Stimulated activated CD8-positive, alpha-beta memory T cell treated with anti-CD3 and anti-CD28 coated beads, Interleukin-15, amount 100 ng/mL, for 48 hours (primary cell): Measurements from ENCODE around the gene KLHL17.

ENCODE experiments used
- DNase-seq, 2 donors: peaks; one replicate each; pipeline ENCODE4 v3.0.0-alpha.2; 2020; ENCODE audit warnings: low read depth in 2 of 2

KLHL17 gene

GRCh38 chr1:923131-923990 lies 37.0 kb upstream of the KLHL17 start, which contains the start of gene SAMD11:
Gene SAMD11 (plus strand): TSS chr1:923923. CDS start chr1:924432, 509 bp downstream.
- DNase-seq, result peak; percentile 25 to 44

DNA sequence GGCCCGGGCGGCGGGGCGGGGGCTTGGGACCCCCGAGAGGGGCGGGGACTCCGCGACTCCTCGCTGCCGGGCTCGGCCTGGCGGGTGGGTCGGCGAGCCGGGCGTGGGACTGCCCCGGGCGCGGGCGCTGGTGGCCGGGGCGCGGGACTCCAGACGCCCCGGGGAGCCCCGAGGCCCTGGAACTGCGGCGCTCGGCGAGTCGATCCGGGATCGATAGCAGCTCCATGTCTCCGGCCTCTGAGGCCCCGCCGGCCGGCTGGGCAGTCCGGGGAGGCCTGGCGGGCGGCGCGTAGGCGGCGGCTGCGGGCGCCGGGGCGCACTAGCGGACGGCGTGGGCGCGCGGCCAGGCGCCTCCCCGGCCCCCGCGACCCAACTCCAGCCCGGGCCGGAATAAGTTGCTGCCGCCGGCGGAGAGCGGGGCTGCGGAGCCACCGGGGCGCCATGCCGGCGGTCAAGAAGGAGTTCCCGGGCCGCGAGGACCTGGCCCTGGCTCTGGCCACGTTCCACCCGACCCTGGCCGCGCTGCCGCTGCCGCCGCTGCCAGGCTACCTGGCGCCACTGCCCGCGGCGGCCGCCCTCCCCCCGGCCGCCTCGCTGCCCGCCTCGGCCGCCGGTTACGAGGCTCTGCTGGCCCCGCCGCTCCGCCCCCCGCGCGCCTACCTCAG lies 36.3 kb upstream of the KLHL17 start:
- DNase-seq, result no peak

DNA sequence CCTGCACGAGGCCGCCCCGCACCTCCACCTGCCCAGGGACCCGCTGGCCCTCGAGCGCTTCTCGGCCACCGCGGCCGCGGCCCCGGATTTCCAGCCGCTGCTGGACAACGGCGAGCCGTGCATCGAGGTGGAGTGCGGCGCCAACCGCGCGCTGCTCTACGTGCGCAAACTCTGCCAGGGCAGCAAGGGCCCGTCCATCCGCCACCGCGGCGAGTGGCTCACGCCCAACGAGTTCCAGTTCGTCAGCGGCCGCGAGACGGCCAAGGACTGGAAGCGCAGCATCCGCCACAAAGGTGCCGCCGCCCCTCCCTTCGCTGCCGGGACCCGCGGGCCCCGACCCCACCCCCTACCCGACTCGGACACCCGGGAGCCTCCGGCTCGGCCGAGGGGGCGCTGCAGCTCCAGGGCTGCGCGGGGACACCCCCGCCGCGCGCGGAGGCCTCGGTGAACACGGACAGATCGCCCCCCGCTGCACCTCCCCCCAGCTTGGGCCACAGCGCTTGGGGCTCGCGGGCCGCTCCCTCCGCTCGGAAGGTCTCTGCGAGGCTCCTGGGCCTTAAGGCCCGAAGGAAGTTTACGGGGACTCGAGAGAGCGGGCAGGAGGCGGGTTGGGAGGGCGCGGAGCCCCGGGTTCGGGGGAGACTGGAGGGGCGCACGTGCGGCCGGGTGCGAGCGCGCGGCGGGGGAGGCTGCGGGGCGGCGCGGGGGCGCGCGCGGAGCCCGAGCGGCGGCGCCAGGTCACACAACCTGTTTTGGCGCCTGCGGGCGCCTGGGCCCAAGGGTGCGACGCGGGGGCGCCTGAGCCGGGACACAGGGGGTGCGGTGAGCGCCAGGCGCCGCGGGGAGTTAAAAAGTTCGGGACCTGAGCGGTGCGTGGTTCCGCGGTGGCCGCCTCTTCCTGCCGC lies 35.5 kb upstream of the KLHL17 start:
- no peak for DNase-seq

- DNase-seq, result no peak
Observed at GRCh38 chr1:925561-926421, 34.6 kb upstream of the KLHL17 start.

DNA sequence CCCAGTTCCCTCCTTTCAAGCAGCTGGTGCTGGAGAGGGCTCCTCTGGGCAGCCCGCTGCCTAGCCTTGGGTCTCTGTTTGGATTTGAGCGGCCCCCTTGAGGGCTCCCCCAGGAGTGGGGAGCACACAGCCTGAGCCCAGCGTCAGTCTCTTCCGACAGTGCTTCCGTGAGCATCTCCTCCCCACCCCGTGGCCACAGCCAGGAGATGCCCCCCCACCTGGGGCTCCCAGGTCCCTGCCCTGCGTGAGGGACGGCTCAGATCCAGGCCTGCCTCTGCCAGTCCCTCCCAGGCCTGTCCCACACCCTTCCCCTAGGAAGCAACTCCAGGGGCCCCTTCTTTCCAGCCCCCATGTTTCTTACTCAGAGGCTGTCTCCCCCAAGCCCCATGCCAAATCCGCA lies 33.1 kb upstream of the KLHL17 start:
- DNase-seq, result no peak

- DNase-seq, result no peak
Observed at GRCh38 chr1:927748-928147, 32.6 kb upstream of the KLHL17 start.

- no peak for DNase-seq
Observed at GRCh38 chr1:928825-929661, 31.3 kb upstream of the KLHL17 start.

DNA sequence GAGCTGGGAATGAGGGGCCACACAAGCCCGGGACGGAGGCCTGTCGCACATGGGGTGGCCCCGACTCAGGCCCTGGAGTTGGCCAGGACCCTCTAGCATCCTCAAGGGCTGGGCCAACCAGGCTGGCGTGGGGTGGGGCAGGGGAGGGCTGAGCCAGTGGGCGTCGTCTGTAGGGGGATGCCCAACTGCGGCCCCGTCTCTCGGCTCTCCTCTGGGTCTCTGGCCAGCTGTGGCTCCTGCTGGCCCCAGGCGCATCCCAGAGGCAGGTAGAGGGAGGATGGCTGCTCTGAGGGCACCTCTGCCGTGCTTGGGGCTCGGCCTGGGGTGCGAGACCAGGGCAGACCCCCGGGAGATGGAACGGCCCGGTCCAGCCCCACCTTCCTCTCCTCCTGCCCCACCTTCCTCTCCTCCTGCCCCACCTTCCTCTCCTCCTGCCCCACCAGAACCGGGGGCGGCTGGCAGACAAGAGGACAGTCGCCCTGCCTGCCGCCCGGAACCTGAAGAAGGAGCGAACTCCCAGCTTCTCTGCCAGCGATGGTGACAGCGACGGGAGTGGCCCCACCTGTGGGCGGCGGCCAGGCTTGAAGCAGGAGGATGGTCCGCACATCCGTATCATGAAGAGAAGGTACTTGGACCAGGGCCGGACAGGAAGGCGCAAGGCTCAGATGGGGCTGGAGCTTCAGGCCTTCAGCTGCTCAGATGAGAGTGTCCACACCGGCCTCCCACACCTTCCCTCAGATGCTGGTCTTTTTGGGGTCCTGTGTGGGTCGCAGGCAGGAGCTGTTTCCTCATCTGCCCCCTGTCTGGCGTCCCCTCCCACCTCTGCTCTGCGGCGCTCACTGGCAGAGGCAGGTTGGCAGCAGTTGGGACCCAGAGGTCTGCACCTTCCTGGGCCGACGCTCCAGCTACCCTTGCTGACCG lies 30.4 kb upstream of the KLHL17 start:
- no peak for DNase-seq

GRCh38 chr1:930633-931138 lies 29.7 kb upstream of the KLHL17 start:
- no peak for DNase-seq

GRCh38 chr1:931380-932172 lies 28.8 kb upstream of the KLHL17 start:
- no peak for DNase-seq

DNA sequence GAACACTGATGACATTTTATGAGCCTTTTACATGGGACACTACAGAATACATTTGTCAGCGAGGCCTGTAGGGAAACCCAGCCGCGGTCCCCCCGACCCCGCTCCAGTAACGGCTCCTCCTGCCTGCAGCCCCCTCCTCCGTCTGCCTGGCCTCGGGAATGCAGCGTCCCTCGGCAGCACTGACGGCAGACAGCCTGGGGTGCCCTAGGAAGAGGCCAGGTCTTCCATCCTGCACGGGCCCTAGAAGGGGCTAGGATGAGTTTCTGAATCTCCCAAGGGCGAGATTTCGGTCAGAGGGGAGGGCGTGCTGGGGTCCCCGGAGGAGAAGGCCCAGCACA lies 28.2 kb upstream of the KLHL17 start:
- DNase-seq, result no peak

- no peak for DNase-seq
Observed at GRCh38 chr1:932776-933602, 27.4 kb upstream of the KLHL17 start.

DNA sequence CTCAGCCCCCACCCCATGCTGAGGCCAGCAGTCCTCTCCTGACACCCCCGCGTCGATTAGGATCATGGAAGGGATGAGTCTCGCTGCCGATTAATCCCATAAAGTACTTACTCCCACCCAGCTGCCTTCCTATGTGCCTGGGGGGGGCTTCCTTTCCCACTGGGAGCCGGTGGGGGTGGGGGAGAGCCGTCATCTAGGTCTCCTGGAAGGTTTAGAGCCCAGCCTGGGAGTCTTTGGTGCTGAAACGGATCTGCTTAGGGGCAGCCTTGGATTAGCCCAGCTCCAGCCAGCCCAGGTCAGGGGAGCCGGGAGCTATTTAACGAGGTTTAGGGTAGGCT lies 26.8 kb upstream of the KLHL17 start:
- DNase-seq, result no peak

DNA sequence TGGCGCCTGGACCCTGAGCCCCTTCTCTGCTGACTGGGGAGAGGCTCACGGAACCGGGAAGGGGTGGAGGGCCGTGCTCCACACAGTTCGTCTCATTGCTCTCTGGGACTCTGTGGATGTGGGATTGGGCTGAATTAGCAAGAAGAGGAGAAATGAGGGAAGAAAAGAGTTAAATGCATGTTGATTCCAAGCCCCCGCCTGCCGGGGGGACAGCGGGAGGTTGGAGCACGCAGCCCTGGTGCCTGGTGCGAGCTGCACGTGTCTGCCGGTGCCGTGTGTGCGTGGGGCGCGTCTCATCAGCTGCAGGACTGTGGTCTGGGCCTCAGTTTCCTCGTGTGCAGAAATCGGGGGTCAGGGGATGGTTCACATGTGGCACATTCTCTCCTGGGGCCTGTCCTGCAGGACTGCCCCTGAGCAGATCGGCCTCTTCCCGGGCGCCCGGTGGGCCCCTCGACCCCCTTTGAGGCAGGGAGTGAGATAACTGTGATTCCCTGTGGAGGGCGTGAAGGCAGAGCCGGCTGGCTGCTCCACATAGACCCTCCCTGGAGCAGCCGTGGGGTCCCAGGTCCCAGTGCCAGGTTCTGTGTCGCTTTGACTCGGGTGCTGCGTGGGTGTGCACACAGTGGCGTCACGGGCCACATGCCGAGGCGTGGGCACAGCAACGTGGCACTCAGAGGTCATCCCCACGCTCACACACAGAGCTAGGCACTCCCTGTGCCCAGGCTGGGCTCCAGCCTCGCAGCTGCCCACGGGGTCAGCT lies 25.2 kb upstream of the KLHL17 start:
- DNase-seq, result no peak

- no peak for DNase-seq
Observed at GRCh38 chr1:935751-936231, 24.6 kb upstream of the KLHL17 start.
